NB4 (cell line): ENCODE results near the gene AP2A2.

Experiments
- DNase-seq: peaks from one replicate; pipeline ENCODE4 v3.0.0; 2010; ENCODE audit warnings: low read depth
- H3K4me3 ChIP-seq: one replicate; pipeline ENCODE4 v1.5.1; 2011; ENCODE audit warnings: mild to moderate bottlenecking, low read depth, low read length, moderate library complexity
- MYC ChIP-seq: IDR thresholded peaks from 2 replicates; pipeline ENCODE4 v1.6.1; 2011; ENCODE audit warnings: low read depth, low read length
- POLR2A ChIP-seq: IDR thresholded peaks from 2 replicates; pipeline ENCODE4 v1.6.1; 2011; ENCODE audit warnings: mild to moderate bottlenecking; ENCODE audit not compliant: insufficient read length; ENCODE audit errors: extremely low read depth
- TF ChIP-seq, protein P1 (sequence below): IDR thresholded peaks from 2 replicates; pipeline ENCODE4 v1.6.1; 2011; ENCODE audit warnings: low read depth, low read length
- TF ChIP-seq, protein P2 (sequence below): IDR thresholded peaks from one replicate; pipeline ENCODE4 v1.5.1; 2012; ENCODE audit warnings: low read depth, low read length

The AP2A2 gene

DNA sequence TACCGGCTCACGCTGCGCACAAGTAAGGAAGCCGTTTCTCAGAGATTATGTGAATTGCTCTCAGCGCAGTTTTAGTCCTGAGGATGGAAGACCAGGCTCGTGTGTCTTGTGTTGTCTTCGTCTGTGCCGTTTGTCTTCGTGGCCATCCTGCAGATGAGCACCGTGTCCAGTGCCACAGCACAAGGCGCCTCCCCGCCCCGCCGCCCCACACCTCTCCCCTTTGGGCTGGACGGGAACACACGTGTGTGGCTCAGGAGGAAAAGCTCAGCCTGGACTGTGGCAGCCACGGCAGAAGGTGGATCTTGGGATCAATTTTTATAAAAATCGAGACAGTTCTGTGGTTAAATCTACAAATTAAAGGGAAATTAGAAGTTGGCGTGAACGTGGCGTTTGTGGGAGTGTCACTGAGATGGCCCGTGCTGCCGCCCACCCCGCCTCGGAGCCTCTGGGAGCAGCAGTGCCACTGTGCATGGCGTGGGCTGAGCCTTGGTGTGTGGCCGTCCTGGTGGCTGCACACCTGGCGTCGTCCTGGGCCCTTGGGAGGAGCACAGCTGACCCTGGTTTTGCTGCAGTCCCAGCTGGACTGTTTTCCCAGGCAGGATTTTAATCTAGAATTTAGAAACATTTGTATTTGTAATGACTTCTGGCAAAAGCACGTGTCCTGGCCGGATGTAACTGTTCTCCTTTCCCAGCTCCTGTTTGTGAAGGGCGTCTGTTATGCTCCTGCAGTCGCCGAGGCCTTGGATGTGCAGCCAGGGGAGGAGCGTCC lies 85.1 kb downstream of the AP2A2 start:
- H3K4me3 ChIP-seq: no peak overlapping the region
- TF ChIP-seq, protein P1, sequence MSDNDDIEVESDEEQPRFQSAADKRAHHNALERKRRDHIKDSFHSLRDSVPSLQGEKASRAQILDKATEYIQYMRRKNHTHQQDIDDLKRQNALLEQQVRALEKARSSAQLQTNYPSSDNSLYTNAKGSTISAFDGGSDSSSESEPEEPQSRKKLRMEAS: no peak
- no peak for DNase-seq

DNA sequence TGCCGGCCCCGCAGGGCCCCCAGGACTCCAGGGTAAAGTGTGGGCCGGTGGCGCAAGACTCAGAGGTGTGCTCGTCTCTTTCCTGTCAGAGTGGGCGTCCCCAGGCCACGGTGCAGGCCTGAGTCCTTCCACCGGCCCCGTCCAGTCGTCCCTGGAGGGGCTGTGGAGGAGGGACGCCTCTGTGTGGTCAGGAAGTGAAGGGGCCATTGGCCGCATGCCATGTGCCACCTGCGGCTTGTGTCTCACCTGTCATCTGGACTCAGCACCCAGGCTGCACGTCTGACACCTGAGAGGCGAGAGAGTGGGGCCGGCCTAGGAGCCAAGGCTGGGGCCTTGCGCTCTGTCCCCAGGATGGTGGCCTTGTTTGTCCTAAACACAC lies 85.6 kb downstream of the AP2A2 start:
- no peak overlapping the region for H3K4me3 ChIP-seq
- no peak for DNase-seq
- TF ChIP-seq POLR2A (no peak), MYC (no peak)
- TF ChIP-seq, protein P2, sequence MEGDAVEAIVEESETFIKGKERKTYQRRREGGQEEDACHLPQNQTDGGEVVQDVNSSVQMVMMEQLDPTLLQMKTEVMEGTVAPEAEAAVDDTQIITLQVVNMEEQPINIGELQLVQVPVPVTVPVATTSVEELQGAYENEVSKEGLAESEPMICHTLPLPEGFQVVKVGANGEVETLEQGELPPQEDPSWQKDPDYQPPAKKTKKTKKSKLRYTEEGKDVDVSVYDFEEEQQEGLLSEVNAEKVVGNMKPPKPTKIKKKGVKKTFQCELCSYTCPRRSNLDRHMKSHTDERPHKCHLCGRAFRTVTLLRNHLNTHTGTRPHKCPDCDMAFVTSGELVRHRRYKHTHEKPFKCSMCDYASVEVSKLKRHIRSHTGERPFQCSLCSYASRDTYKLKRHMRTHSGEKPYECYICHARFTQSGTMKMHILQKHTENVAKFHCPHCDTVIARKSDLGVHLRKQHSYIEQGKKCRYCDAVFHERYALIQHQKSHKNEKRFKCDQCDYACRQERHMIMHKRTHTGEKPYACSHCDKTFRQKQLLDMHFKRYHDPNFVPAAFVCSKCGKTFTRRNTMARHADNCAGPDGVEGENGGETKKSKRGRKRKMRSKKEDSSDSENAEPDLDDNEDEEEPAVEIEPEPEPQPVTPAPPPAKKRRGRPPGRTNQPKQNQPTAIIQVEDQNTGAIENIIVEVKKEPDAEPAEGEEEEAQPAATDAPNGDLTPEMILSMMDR: no peak
- TF ChIP-seq, protein P1: no peak

DNA sequence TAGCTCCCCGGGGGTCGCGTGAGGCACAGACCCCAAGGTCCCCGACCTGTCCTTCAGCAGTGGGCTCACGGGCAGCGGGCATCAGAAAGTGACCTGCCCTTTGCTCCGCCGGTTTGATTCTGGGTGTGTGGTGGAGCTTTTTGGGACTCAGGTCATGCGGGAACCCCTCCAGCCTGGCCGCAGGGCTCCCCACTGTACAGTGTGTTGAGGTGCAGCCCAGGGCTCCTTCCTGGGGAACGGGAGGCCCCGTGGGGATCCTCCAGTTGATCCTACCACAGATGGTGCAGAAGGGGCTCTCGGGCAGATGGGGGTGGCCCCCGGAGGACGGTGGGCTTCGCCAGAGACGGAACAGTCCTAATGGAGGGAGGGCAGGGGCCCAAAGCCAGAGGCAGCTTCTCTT lies 86.6 kb downstream of the AP2A2 start:
- no peak for TF ChIP-seq MYC
- TF ChIP-seq POLR2A: no peak
- TF ChIP-seq, protein P2: no peak
- TF ChIP-seq, protein P1: no peak
- H3K4me3 ChIP-seq: no peak overlapping the region
- DNase-seq: no peak

DNA sequence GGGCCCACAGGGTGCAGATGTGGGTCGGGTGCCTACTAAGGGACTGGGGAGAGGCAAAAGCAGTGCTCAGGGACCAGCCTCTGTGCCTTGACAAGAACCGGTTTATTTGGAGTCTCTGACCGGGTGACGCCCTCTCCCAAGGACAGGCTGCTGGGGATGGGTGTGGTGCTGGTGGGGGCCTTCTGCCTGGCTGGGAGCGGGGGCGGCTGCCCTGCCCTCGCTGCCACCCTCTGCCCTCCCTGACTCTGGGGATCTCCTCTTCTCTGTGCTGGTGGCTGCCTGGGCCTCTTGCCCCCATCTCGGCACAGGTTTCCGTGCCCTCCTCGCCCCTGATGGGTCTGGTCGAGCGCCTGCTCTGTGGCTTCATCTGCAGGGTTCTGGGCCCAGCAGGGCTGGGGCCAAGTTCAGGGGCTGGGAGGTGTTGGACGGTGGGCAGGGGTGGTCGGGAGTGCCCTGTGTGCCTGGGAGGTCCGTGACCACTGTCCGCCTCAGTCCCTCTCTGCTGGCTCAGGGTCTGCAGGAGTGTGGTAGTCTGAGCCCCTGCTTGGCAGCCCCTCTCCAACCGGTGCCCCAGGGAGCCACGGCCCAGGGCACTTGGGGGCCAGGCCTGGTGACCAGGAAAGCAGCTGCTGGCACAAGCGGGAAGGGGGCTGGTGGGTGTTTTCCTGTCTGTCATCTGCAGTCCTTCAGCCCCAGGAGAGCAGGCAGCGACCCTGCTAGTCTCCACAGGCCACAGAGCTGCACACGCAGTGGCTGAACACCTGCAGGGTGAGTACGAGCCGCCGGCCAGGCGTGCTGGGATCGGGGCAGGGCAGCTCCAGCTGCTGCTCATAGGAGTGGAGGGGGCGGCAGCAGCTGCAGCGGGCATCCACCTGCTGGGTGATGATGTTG lies 87.3 kb downstream of the AP2A2 start:
- DNase-seq: no peak
- TF ChIP-seq POLR2A: no peak
- no peak overlapping the region for H3K4me3 ChIP-seq

DNA sequence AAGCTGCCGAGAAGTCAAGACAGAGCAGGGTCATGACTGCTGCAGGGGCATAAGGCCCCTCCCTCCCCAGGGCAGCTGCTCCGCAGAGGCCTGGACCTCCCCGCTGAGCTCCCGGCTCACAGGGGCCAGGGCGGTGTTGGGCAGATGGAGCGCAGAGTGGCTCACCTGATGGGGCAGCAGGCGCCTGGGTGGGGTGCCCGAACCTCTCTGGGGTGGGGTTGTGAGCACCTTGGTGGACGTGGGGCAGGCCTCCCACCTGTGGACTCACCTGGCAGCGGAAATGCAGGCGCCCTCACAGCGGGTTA lies 87.9 kb downstream of the AP2A2 start:
- no peak for DNase-seq
- H3K4me3 ChIP-seq: no peak overlapping the region
- TF ChIP-seq, protein P1: no peak
- TF ChIP-seq MYC (no peak), POLR2A (no peak)
- TF ChIP-seq, protein P2: no peak

DNA sequence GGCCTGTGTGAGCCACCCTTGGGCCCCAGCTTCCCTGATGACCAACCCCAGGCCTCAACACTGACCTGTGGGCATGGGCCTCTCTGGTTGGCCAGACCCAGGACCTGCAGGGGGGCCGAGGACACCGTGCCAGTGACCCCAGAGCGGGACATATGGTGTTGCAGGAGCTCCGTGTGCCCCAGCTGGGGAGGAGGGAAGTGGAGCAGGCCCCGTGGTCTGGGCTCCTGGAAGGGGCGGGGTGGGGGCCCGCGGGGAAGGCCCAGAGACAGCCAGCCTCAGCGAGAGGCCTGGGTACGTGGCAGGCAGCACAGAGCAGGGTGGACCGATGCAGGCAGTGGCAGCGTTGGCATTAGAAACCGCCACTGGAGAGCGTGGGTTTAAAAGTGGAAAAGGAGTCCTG lies 88.6 kb downstream of the AP2A2 start:
- no peak for DNase-seq
- TF ChIP-seq, protein P1: no peak
- no peak for TF ChIP-seq MYC
- TF ChIP-seq POLR2A: no peak
- TF ChIP-seq, protein P2: no peak
- no peak overlapping the region for H3K4me3 ChIP-seq
